NB4 (cell line): ENCODE results near the gene DGKI.

Experiments
- DNase-seq: peaks from one replicate; pipeline ENCODE4 v3.0.0; 2010; ENCODE audit warnings: low read depth
- H3K4me3 ChIP-seq: one replicate; pipeline ENCODE4 v1.5.1; 2011; ENCODE audit warnings: mild to moderate bottlenecking, low read depth, low read length, moderate library complexity
- MYC ChIP-seq: IDR thresholded peaks from 2 replicates; pipeline ENCODE4 v1.6.1; 2011; ENCODE audit warnings: low read depth, low read length
- POLR2A ChIP-seq: IDR thresholded peaks from 2 replicates; pipeline ENCODE4 v1.6.1; 2011; ENCODE audit warnings: mild to moderate bottlenecking; ENCODE audit not compliant: insufficient read length; ENCODE audit errors: extremely low read depth
- TF ChIP-seq, protein P1 (sequence below): IDR thresholded peaks from one replicate; pipeline ENCODE4 v1.5.1; 2012; ENCODE audit warnings: low read depth, low read length
- TF ChIP-seq, protein P2 (sequence below): IDR thresholded peaks from 2 replicates; pipeline ENCODE4 v1.6.1; 2011; ENCODE audit warnings: low read depth, low read length

DGKI gene

DNA sequence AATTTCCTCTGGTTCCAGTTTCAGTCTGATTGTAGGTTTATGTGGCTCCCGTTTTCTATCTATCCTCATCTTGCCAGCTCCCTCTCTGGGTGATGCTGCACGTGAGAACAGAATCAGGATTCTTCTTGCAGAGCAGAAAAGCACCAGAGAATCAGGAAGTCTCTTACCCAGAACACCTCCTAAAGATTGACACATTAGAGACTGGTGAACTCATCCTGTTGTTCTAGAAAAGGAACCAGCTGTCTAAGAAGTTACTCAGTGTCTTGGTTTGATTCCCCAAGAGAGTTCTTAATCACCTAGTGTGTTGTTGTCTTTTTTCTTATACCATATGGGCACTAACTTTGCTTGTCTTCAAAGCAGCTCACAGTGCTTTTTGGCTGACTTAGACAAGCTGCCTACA is 152.4 kb downstream of the DGKI start:
- DNase-seq: peak; percentile 56
- no peak for TF ChIP-seq POLR2A
- no peak for TF ChIP-seq MYC
- TF ChIP-seq, protein P1, sequence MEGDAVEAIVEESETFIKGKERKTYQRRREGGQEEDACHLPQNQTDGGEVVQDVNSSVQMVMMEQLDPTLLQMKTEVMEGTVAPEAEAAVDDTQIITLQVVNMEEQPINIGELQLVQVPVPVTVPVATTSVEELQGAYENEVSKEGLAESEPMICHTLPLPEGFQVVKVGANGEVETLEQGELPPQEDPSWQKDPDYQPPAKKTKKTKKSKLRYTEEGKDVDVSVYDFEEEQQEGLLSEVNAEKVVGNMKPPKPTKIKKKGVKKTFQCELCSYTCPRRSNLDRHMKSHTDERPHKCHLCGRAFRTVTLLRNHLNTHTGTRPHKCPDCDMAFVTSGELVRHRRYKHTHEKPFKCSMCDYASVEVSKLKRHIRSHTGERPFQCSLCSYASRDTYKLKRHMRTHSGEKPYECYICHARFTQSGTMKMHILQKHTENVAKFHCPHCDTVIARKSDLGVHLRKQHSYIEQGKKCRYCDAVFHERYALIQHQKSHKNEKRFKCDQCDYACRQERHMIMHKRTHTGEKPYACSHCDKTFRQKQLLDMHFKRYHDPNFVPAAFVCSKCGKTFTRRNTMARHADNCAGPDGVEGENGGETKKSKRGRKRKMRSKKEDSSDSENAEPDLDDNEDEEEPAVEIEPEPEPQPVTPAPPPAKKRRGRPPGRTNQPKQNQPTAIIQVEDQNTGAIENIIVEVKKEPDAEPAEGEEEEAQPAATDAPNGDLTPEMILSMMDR: no peak
- TF ChIP-seq, protein P2, sequence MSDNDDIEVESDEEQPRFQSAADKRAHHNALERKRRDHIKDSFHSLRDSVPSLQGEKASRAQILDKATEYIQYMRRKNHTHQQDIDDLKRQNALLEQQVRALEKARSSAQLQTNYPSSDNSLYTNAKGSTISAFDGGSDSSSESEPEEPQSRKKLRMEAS: no peak
- H3K4me3 ChIP-seq: no peak overlapping the region

DNA sequence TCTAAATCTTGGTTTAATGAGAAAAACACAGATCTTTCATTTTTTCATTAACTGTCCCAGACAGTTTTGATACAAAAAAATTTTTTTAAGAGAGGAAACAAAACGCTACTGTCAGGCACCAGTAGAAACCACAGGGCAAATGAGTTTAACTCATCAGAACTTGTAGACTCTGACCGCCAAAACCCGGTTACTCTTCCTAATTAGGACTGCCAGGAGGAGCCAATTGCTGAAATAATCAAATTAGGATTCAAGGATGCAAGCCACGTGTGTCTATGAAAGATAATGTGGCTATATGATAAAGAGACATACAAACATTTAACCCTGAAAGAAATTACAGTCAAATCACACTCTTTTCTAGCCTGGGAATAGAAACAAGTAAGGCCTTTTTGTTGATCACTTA is 154.4 kb downstream of the DGKI start:
- H3K4me3 ChIP-seq: no peak overlapping the region
- no peak for DNase-seq
- no peak for TF ChIP-seq MYC
- TF ChIP-seq, protein P1: no peak
- TF ChIP-seq, protein P2: no peak
- no peak for TF ChIP-seq POLR2A

DNA sequence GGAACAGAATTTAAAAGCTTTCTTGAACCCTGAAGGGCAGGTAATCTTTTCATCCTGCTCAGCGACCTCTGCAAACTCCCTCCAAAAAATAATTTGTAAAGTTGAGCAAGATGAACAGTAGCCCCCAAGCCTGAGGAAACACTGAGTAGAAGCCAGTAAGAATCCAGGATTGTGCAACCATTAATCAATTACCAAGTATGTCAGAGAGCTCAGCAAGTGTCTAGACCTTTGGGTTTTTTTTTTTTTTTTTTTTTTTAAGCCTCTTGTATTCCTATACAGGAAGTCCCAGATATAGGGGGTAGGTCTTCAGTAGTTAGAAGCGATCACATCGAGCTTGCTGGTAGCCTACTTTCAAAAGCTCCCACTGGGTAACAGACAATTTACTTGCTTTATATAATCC is 155.2 kb downstream of the DGKI start:
- peak; percentile 62 for DNase-seq
- TF ChIP-seq MYC: no peak
- TF ChIP-seq, protein P1: no peak
- TF ChIP-seq, protein P2: no peak
- no peak for TF ChIP-seq POLR2A
- no peak overlapping the region for H3K4me3 ChIP-seq

DNA sequence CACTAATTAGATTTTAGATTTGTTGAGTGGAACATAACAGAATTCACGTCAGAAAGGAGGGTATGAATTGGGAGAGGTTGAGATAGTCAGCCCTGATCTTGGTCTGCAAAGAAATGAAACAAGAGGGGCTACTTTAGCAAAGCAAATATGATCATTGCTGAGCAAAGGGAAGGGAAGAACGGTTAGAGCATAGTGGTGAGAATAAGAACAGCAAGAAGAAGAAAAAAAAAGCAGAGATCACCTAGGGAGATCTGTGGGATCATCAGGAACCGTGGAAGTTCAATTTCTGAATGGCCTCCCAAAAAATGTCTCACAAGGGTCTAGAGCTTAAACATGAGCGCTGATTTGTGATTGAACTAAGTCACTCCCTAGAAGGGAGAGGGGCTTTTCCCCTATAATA is 156.1 kb downstream of the DGKI start:
- H3K4me3 ChIP-seq: no peak overlapping the region
- no peak for DNase-seq
- no peak for TF ChIP-seq POLR2A
- TF ChIP-seq MYC: no peak
- TF ChIP-seq, protein P2: no peak
- TF ChIP-seq, protein P1: no peak

DNA sequence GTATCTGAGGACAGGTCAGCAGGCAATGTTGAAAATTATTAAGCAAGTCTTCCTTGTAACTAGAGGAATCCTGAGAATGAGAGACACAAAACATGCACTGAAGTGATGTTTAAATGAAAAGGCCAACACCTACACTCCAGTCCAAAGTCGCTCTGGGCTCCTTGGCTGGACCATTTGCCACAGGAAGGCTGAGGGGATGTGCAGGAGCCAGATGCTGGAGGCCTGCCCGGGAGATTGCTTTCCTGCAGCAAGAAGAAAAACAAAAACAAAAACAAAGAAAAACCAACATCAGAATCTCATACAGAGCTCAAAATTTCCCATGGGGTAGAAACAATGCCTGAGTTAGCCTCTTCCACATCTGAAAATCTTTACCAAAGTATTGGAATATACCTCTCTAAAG is 157.0 kb downstream of the DGKI start:
- DNase-seq: no peak
- TF ChIP-seq POLR2A (no peak), MYC (no peak)
- TF ChIP-seq, protein P2: no peak
- TF ChIP-seq, protein P1: no peak
- H3K4me3 ChIP-seq: no peak overlapping the region
